ENCODE data around the gene RAB15. TPM values are rescaled to one million over a fixed set of nuclear protein-coding genes. Genes with fewer than 3 reads are reported as not detected.
A peak's percentile ranks its signal among the peaks of the same experiment; 100 is the strongest.

RAB15 gene
- total RNA-seq, 6 experiments from 2014 or later, result 6.5 to 13.8 (median 9.0) TPM

GRCh38 chr14:64930085-64930843, 41.9 kb downstream of the RAB15 start:
- 79% methylated on average over 3 of the region's 3 CpGs for WGBS (ENCODE audit: insufficient coverage, low coverage, low lambda C conversion rate, missing lambda C conversion rate)
- peaks cover 4 to 57% (median 9%) of the 10 kb centered on the region in 4 donors for H3K36me3 ChIP-seq
- H3K4me3 ChIP-seq, result no peak overlapping the region
- peaks cover 0 to 40% (median 0%) of the 10 kb centered on the region in 4 donors for H3K4me1 ChIP-seq
- no peaks in the 10 kb centered on the region for H3K27me3 ChIP-seq
- no peak for DNase-seq
- H3K9me3 ChIP-seq, result peaks cover 0 to 2% (median 0%) of the 10 kb centered on the region in 4 donors
- TF ChIP-seq CTCF (IDR thresholded peaks at IDR 0.05) (no peak), POLR2A (IDR thresholded peaks at IDR 0.05) (no peak)
- peak; percentile 40 to 65 (median 60) for ATAC-seq
- intact Hi-C loops (cut with DNase I), result no loop called here
- H3K27ac ChIP-seq, result no peak overlapping the region

- Histone ChIP-seq H3K4me1 (peaks cover 0 to 40% (median 0%) of the 10 kb centered on the region in 4 donors), H3K4me3 (no peak overlapping the region), H3K27me3 (no peaks in the 10 kb centered on the region), H3K9me3 (peaks cover 0 to 2% (median 0%) of the 10 kb centered on the region in 4 donors), H3K36me3 (peaks cover 4 to 64% (median 12%) of the 10 kb centered on the region in 4 donors), H3K27ac (no peak overlapping the region)
- ATAC-seq, result no peak
- DNase-seq, result no peak
- TF ChIP-seq CTCF (IDR thresholded peaks at IDR 0.05) (no peak), POLR2A (IDR thresholded peaks at IDR 0.05) (no peak)
- WGBS (ENCODE audit: insufficient coverage, low coverage, low lambda C conversion rate, missing lambda C conversion rate), result 97% methylated on average over 3 of the region's 3 CpGs
- intact Hi-C loops (cut with DNase I), result no loop called here
Measured at GRCh38 chr14:64929014-64929359, 43.1 kb downstream of the RAB15 start.

GRCh38 chr14:64928239-64929013, 43.7 kb downstream of the RAB15 start:
- intact Hi-C loops (cut with DNase I), result no loop called here
- Histone ChIP-seq H3K4me1 (peaks cover 0 to 40% (median 0%) of the 10 kb centered on the region in 4 donors), H3K9me3 (peaks cover 0 to 2% (median 0%) of the 10 kb centered on the region in 4 donors), H3K36me3 (peaks cover 3 to 61% (median 10%) of the 10 kb centered on the region in 4 donors), H3K4me3 (no peak overlapping the region), H3K27me3 (no peaks in the 10 kb centered on the region), H3K27ac (no peak overlapping the region)
- 70% methylated on average over 6 of the region's 7 CpGs for WGBS (ENCODE audit: insufficient coverage, low coverage, low lambda C conversion rate, missing lambda C conversion rate)
- DNase-seq (no peak), ATAC-seq (no peak)
- TF ChIP-seq CTCF (IDR thresholded peaks at IDR 0.05) (no peak), POLR2A (IDR thresholded peaks at IDR 0.05) (no peak)

- WGBS (ENCODE audit: insufficient coverage, low coverage, low lambda C conversion rate, missing lambda C conversion rate), result 71% methylated on average over 3 of the region's 3 CpGs
- H3K4me1 ChIP-seq, result peaks cover 0 to 36% (median 0%) of the 10 kb centered on the region in 4 donors
- intact Hi-C loops (cut with DNase I), result no loop called here
- ATAC-seq (no peak), DNase-seq (no peak)
- no peaks in the 10 kb centered on the region for H3K27me3 ChIP-seq
- H3K9me3 ChIP-seq, result peaks cover 0 to 2% (median 0%) of the 10 kb centered on the region in 4 donors
- H3K27ac ChIP-seq, result no peak overlapping the region
- TF ChIP-seq POLR2A (IDR thresholded peaks at IDR 0.05), result no peak
- H3K4me3 ChIP-seq, result no peak overlapping the region
- peaks cover 0 to 48% (median 8%) of the 10 kb centered on the region in 4 donors for H3K36me3 ChIP-seq
Measured at GRCh38 chr14:64927031-64927430, 45.1 kb downstream of the RAB15 start.
